Liver (tissue), 9 donors: ENCODE data around the gene MEGF6. TPM values are rescaled to one million over a fixed set of nuclear protein-coding genes. Genes with fewer than 3 reads are reported as not detected.

ENCODE experiments used
- DNase-seq: peaks from one replicate; pipeline ENCODE4 v3.0.0-alpha.2; 2017; ENCODE audit warnings: low spot score
- H3K27ac ChIP-seq, 2 donors: one replicate each; pipeline ENCODE4 v1.7.0; 2013; ENCODE audit warnings: inconsistent platforms in 2 of 2, low read length in 2 of 2, control low read depth in 1 of 2, low read depth in 1 of 2, mild to moderate bottlenecking in 1 of 2
- H3K27me3 ChIP-seq, 4 donors: one replicate each; pipeline versions ENCODE4 v1.6.1 to v1.7.0; 2013; ENCODE audit warnings: low read length in 3 of 4, inconsistent platforms in 1 of 4, mild to moderate bottlenecking in 1 of 4, moderate library complexity in 1 of 4; ENCODE audit not compliant: control insufficient read depth in 4 of 4, insufficient read depth in 4 of 4
- H3K36me3 ChIP-seq, 4 donors: one replicate each; pipeline versions ENCODE4 v1.6.1 to v1.7.0; 2013; ENCODE audit warnings: low read length in 3 of 4, mild to moderate bottlenecking in 3 of 4, low read depth in 1 of 4, moderate library complexity in 1 of 4; ENCODE audit not compliant: control insufficient read depth in 4 of 4, insufficient read depth in 3 of 4
- H3K4me1 ChIP-seq, 4 donors: one replicate each; pipeline versions ENCODE4 v1.6.1 to v1.7.0; 2013; ENCODE audit warnings: low read length in 3 of 4, mild to moderate bottlenecking in 3 of 4, moderate library complexity in 1 of 4; ENCODE audit not compliant: control insufficient read depth in 4 of 4, insufficient read depth in 4 of 4
- H3K4me3 ChIP-seq, 3 donors: one replicate each; pipeline versions ENCODE4 v1.6.1 to v1.7.0; 2013; ENCODE audit warnings: low read length in 3 of 3, control low read depth in 1 of 3, low read depth in 1 of 3, mild to moderate bottlenecking in 1 of 3
- H3K9ac ChIP-seq, 2 donors: one replicate each; pipeline ENCODE4 v1.7.0; 2013; ENCODE audit warnings: low read length in 2 of 2, mild to moderate bottlenecking in 2 of 2, moderate library complexity in 2 of 2, control low read depth in 1 of 2, low read depth in 1 of 2
- H3K9me3 ChIP-seq, 4 donors: one replicate each; pipeline versions ENCODE4 v1.6.1 to v1.7.0; 2013; ENCODE audit warnings: low read length in 3 of 4; ENCODE audit not compliant: control insufficient read depth in 4 of 4
- CTCF ChIP-seq: fragments of 150-350 bp; IDR thresholded peaks from 2 replicates; pipeline ENCODE4 v1.5.1; 2017; ENCODE audit warnings: improper control_type of control experiment, low read depth, low read length; ENCODE audit not compliant: missing input control
- EGR1 ChIP-seq, 2 donors: IDR thresholded peaks; 2 replicates each; pipeline ENCODE4 v1.6.1; 2016 to 2018; ENCODE audit warnings: antibody characterized with exemption in 2 of 2, low read depth in 2 of 2
- FOXA1 ChIP-seq: IDR thresholded peaks from 2 replicates; pipeline ENCODE4 v1.6.1; 2016; ENCODE audit warnings: antibody characterized with exemption
- FOXA2 ChIP-seq: IDR thresholded peaks from 2 replicates; pipeline ENCODE4 v1.6.1; 2016; ENCODE audit warnings: antibody characterized with exemption
- GABPA ChIP-seq, 2 donors: IDR thresholded peaks in 1 of 2; conservative IDR thresholded peaks in 1 of 2; 2 replicates each; pipeline ENCODE4 v1.6.1; 2016; ENCODE audit warnings: antibody characterized with exemption in 2 of 2, mild to moderate bottlenecking in 1 of 2, moderate library complexity in 1 of 2
- HNF4G ChIP-seq: IDR thresholded peaks from 2 replicates; pipeline ENCODE4 v1.6.1; 2016; ENCODE audit warnings: antibody characterized with exemption
- NR2F2 ChIP-seq: IDR thresholded peaks from 2 replicates; pipeline ENCODE4 v1.6.1; 2016; ENCODE audit warnings: antibody characterized with exemption
- RAD21 ChIP-seq, 2 donors: IDR thresholded peaks; 2 replicates each; pipeline ENCODE4 v1.6.1; 2016; ENCODE audit warnings: antibody characterized with exemption in 2 of 2, mild to moderate bottlenecking in 2 of 2
- RXRA ChIP-seq, 2 donors: IDR thresholded peaks; 2 replicates each; pipeline ENCODE4 v1.6.1; 2017 to 2018; ENCODE audit warnings: antibody characterized with exemption in 2 of 2, mild to moderate bottlenecking in 1 of 2
- SP1 ChIP-seq: IDR thresholded peaks from 2 replicates; pipeline ENCODE4 v1.6.1; 2018; ENCODE audit warnings: antibody characterized with exemption, mild to moderate bottlenecking
- TAF1 ChIP-seq: conservative IDR thresholded peaks from 2 replicates; pipeline ENCODE4 v1.6.1; 2016; ENCODE audit warnings: antibody characterized with exemption, mild to moderate bottlenecking
- YY1 ChIP-seq: IDR thresholded peaks from 2 replicates; pipeline ENCODE4 v1.6.1; 2016; ENCODE audit warnings: antibody characterized with exemption, mild to moderate bottlenecking
- WGBS: extraction: QIAGEN DNeasy Blood & Tissue Kit; methylation state at CpG from one replicate; pipeline ENCODE4 v1.1.7; 2013; 5-methylcytosine and 5-hydroxymethylcytosine counted together
- polyA plus RNA-seq, 2 donors: library from polyadenylated mRNA; stranded (reverse) in 1 of 2; unstranded in 1 of 2; fragments of 200-250 nt in 1 of 2; fragments of >200 nt in 1 of 2; fragmentation: Nextera tagmentation in 1 of 2; extraction: Ambion mirVana in 1 of 2; gene quantifications; one replicate each; pipeline versions ENCODE4 v1.2.1 to v1.2.3, GENCODE V29; 2013 to 2015
- total RNA-seq, 2 donors: library from RNA; depleted of rRNA; stranded (reverse); fragments of >200 nt; gene quantifications; one replicate each; pipeline ENCODE4 v1.2.3, GENCODE V29; 2014
- TF ChIP-seq, protein P1 (sequence below): IDR thresholded peaks from 2 replicates; pipeline ENCODE4 v1.6.1; 2016; ENCODE audit warnings: antibody characterized with exemption, mild to moderate bottlenecking
- TF ChIP-seq, protein P2 (sequence below): IDR thresholded peaks from 2 replicates; pipeline ENCODE4 v1.6.1; 2016; ENCODE audit warnings: antibody characterized with exemption
- TF ChIP-seq, protein P3 (sequence below): IDR thresholded peaks from 2 replicates; pipeline ENCODE4 v1.6.1; 2016; ENCODE audit warnings: antibody characterized with exemption
- TF ChIP-seq, protein P4 (sequence below): IDR thresholded peaks from 2 replicates; pipeline ENCODE4 v1.6.1; 2016; ENCODE audit warnings: antibody characterized with exemption
- donor health status: healthy.
- donor health status: healthy.
- donor health status: healthy.
- donor health status: healthy.
- donor health status: healthy.

The MEGF6 gene
- total and polyA plus RNA-seq, 4 donors: 1.3 to 11.0 (median 4.0) TPM

DNA sequence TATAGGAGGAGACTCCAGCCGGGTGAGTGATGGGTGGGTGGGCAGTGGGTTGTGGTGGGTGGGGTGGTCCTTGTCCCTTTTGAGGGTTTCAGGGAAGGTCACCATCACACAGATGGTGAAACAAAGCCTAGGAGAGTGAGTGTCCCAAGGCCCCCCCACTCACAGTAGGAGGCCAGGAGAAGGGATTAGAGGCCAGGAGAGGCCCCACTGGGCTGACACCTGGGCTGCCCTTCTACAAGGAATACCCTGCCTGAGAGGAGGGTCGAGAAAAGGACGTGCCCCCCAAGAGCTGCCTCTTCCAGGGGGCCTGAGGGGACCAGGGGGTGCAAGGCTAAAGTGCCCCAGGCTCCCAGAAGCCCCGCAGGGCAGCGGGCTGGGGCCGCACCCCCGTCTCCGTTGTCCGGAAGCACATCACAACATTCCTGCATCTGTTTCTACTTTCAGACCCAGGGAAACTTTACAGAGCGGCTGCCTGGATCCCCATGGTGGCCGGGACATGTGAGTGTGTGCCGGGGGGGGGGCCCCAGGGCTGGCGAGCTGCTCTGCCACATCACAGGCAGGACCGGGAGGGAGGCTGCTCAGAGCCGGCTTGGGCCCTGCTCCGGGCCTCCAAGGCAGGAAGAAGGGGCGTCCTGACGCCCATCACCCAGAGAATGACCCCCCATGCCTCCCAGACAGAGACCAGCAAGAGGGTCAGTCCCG, 88.6 kb downstream of the MEGF6 start:
- Histone ChIP-seq H3K36me3 (no peaks in the 10 kb centered on the region), H3K9ac (no peak overlapping the region), H3K9me3 (no peaks in the 10 kb centered on the region), H3K4me1 (no peaks in the 10 kb centered on the region), H3K4me3 (no peak overlapping the region), H3K27ac (no peak overlapping the region), H3K27me3 (no peaks in the 10 kb centered on the region)
- TF ChIP-seq, protein P1, sequence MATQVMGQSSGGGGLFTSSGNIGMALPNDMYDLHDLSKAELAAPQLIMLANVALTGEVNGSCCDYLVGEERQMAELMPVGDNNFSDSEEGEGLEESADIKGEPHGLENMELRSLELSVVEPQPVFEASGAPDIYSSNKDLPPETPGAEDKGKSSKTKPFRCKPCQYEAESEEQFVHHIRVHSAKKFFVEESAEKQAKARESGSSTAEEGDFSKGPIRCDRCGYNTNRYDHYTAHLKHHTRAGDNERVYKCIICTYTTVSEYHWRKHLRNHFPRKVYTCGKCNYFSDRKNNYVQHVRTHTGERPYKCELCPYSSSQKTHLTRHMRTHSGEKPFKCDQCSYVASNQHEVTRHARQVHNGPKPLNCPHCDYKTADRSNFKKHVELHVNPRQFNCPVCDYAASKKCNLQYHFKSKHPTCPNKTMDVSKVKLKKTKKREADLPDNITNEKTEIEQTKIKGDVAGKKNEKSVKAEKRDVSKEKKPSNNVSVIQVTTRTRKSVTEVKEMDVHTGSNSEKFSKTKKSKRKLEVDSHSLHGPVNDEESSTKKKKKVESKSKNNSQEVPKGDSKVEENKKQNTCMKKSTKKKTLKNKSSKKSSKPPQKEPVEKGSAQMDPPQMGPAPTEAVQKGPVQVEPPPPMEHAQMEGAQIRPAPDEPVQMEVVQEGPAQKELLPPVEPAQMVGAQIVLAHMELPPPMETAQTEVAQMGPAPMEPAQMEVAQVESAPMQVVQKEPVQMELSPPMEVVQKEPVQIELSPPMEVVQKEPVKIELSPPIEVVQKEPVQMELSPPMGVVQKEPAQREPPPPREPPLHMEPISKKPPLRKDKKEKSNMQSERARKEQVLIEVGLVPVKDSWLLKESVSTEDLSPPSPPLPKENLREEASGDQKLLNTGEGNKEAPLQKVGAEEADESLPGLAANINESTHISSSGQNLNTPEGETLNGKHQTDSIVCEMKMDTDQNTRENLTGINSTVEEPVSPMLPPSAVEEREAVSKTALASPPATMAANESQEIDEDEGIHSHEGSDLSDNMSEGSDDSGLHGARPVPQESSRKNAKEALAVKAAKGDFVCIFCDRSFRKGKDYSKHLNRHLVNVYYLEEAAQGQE: no peak
- TF ChIP-seq RXRA (IDR thresholded peaks at IDR 0.05) (no peak), YY1 (no peak), TAF1 (no peak), CTCF (no peak), EGR1 (IDR thresholded peaks at IDR 0.05; ENCODE audit: low read depth in 2 of 2) (no peak), HNF4G (no peak), SP1 (no peak), GABPA (IDR thresholded peaks at IDR 0.05 in 1 of 2, conservative IDR thresholded peaks at IDR 0.05 in 1 of 2) (no peak), FOXA2 (no peak), NR2F2 (no peak)
- TF ChIP-seq, protein P2, sequence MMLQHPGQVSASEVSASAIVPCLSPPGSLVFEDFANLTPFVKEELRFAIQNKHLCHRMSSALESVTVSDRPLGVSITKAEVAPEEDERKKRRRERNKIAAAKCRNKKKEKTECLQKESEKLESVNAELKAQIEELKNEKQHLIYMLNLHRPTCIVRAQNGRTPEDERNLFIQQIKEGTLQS: no peak
- TF ChIP-seq, protein P3, sequence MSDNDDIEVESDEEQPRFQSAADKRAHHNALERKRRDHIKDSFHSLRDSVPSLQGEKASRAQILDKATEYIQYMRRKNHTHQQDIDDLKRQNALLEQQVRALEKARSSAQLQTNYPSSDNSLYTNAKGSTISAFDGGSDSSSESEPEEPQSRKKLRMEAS: no peak
- TF ChIP-seq, protein P4, sequence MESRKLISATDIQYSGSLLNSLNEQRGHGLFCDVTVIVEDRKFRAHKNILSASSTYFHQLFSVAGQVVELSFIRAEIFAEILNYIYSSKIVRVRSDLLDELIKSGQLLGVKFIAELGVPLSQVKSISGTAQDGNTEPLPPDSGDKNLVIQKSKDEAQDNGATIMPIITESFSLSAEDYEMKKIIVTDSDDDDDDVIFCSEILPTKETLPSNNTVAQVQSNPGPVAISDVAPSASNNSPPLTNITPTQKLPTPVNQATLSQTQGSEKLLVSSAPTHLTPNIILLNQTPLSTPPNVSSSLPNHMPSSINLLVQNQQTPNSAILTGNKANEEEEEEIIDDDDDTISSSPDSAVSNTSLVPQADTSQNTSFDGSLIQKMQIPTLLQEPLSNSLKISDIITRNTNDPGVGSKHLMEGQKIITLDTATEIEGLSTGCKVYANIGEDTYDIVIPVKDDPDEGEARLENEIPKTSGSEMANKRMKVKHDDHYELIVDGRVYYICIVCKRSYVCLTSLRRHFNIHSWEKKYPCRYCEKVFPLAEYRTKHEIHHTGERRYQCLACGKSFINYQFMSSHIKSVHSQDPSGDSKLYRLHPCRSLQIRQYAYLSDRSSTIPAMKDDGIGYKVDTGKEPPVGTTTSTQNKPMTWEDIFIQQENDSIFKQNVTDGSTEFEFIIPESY: no peak
- 86% methylated on average over 19 of the region's 19 CpGs for WGBS
- DNase-seq: no peak

GRCh38 chr1:3522112-3522511, 89.2 kb downstream of the MEGF6 start:
- 94% methylated on average over 13 of the region's 13 CpGs for WGBS
- H3K27ac ChIP-seq: no peak overlapping the region
- no peaks in the 10 kb centered on the region for H3K9me3 ChIP-seq
- no peak for DNase-seq
- H3K27me3 ChIP-seq: no peaks in the 10 kb centered on the region
- H3K9ac ChIP-seq: no peak overlapping the region
- no peak overlapping the region for H3K4me3 ChIP-seq
- H3K36me3 ChIP-seq: no peaks in the 10 kb centered on the region
- H3K4me1 ChIP-seq: no peaks in the 10 kb centered on the region
- TF ChIP-seq, protein P2: no peak
- TF ChIP-seq HNF4G (no peak), SP1 (no peak), YY1 (no peak), NR2F2 (no peak), FOXA1 (no peak), CTCF (no peak), FOXA2 (no peak), RAD21 (IDR thresholded peaks at IDR 0.05) (no peak), GABPA (IDR thresholded peaks at IDR 0.05 in 1 of 2, conservative IDR thresholded peaks at IDR 0.05 in 1 of 2) (no peak), TAF1 (no peak)
- TF ChIP-seq, protein P1: no peak
